ENCODE data around the gene RARB.

Gene RARB

GRCh38 chr3:25448750-25449692 is 21.0 kb downstream of the RARB start:
- no peak for DNase-seq

- DNase-seq: no peak
Measured at GRCh38 chr3:25449857-25450256, 21.8 kb downstream of the RARB start.

GRCh38 chr3:25452192-25452591 is 24.1 kb downstream of the RARB start:
- DNase-seq: no peak

GRCh38 chr3:25452740-25453139 is 24.7 kb downstream of the RARB start:
- no peak for DNase-seq

- DNase-seq: no peak
Measured at GRCh38 chr3:25453619-25454004, 25.5 kb downstream of the RARB start.

- no peak for DNase-seq
Measured at GRCh38 chr3:25454005-25454927, 26.2 kb downstream of the RARB start.

GRCh38 chr3:25455441-25456132 is 27.5 kb downstream of the RARB start:
- DNase-seq: no peak

- no peak for DNase-seq
Measured at GRCh38 chr3:25456723-25457670, 28.9 kb downstream of the RARB start.

GRCh38 chr3:25457671-25458419 is 29.8 kb downstream of the RARB start:
- DNase-seq: no peak

- DNase-seq: no peak
Measured at GRCh38 chr3:25458420-25458814, 30.4 kb downstream of the RARB start.

- no peak for DNase-seq
Measured at GRCh38 chr3:25460751-25461150, 32.7 kb downstream of the RARB start.

- DNase-seq: no peak
Measured at GRCh38 chr3:25461946-25462345, 33.9 kb downstream of the RARB start.

GRCh38 chr3:25462495-25462894 is 34.4 kb downstream of the RARB start:
- no peak for DNase-seq

GRCh38 chr3:25463836-25464418 is 35.9 kb downstream of the RARB start:
- no peak for DNase-seq

- DNase-seq: no peak
Measured at GRCh38 chr3:25465266-25465860, 37.3 kb downstream of the RARB start.

- DNase-seq: no peak
Measured at GRCh38 chr3:25468866-25469319, 40.8 kb downstream of the RARB start.

GRCh38 chr3:25469558-25469957 is 41.5 kb downstream of the RARB start:
- DNase-seq: no peak

GRCh38 chr3:25471081-25471768 is 43.2 kb downstream of the RARB start:
- no peak for DNase-seq

- DNase-seq: no peak
Measured at GRCh38 chr3:25472153-25472552, 44.1 kb downstream of the RARB start.

- no peak for DNase-seq
Measured at GRCh38 chr3:25472731-25473130, 44.7 kb downstream of the RARB start.

Measured in activated CD4-positive, alpha-beta T cell treated with anti-CD3 and anti-CD28 coated beads, Interleukin-2, amount 50 U/mL, for 4 hours (primary cell).